Activated CD8-positive, alpha-beta memory T cell treated with anti-CD3 and anti-CD28 coated beads, Interleukin-2, amount 50 U/mL, for 1 hour (primary cell): ENCODE results near the gene BCAS3.

Source experiments
- DNase-seq: peaks from one replicate; pipeline ENCODE4 v3.0.0-alpha.2; 2020; ENCODE audit errors: extremely low read depth

The BCAS3 gene

GRCh38 chr17:61397086-61397842, 719.6 kb downstream of the BCAS3 start:
- no peak for DNase-seq

DNA sequence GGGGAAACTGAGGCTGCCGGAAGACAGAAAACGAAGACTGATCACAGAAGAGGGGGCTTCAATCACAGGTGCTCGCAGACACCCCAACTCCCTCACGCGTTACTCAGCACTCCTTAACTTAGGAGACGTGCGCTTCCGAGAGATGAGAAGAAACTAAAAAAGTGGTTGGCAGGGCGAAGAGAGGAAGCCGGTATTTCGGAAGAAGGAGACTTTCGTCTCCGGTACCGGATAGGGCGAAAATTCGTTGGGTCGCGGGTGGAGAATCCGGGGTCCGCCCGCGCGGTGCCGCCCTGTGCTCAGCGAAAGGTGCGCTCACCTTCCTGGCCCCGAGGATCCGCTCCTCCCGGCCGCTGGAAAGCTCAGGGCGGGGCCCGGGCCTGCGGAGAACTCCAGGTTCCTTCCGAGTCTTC, 721.1 kb downstream of the BCAS3 start:
- no peak for DNase-seq

DNA sequence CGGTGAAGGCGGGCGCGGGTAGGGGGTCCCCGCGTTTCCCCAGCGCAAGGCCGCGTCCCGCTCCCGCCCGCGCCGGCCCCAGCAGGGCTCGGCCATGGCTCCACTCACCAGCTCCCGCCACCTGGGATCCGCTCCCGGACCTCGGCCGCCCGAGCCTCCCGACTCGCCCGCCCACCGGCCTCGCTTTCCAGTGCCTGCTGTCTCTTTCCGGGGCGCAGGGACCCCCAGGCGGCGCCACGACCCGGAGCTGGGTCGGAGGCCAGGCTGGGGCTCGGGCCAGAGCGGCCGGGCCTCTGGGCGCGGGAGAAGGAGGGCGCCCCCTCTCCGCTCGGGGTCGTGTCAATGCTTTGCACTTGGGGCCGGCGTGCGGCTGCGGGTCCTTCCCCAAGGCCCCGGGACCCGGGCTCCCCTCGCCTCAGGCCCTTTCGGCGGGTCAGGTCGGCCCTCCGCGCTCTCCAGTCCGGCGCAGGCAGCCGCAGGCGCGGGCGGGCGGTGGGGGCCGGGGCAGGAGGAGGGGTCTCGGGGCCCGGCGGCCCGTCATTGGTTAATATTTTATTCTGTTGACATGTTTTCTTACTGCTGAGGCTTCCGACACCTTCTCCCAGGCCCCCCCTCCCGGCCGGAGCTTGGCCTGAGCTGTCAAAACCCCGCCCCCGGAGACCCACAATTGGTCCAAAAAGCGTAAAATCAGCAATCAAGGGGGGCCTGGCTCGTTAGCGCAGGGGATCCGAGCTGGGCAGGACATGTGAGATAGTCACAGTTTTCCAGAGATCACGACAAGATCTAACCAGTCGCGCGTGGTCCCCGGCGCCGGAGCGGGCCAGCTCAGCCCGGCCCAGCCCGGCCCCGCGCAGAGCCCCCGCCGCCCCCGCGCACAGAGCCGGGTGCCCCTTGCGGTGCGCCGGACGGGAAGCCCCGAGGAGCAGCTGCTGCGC, 721.7 kb downstream of the BCAS3 start, which contains the start of gene TBX2:
Gene TBX2 (plus strand): TSS at position 713 of the 935 bp plus-strand sequence. CDS start 334 bp downstream, outside the sequence.
- DNase-seq = no peak

GRCh38 chr17:61400066-61400716, 722.5 kb downstream of the BCAS3 start:
- no peak for DNase-seq

DNA sequence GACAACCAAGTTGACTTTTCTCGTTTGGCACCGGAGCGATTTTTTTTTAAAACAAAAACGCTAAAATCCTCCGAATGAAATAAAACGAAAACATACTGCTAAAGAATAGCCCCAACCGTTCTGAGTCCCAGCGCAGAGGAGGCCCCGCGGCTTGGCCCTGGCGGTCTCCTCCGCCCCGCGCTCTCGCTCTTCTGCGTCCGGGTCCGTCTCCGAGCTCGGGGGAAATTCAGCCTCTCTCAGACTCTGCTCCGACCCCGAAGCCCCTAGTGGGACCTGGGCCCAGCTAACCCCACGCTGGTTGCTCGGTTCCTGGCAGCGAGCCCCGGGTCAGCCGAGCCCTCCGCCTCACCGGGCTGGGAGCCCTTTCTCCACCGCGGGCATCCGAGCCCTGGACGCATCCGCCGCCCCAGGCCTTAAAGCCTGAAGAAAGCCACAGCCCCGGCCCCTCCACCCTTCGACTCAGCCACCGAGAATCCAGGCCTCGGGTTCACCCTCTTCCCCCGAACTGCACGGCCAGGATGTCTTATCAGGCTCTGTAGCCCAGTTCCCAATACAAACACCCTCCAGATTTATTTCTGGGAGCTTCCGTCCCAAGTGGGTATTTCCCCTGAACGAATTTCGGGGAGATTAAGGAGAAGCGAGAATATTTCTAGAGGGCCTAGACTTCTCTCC, 723.2 kb downstream of the BCAS3 start:
- DNase-seq = no peak

- no peak for DNase-seq
These were observed 723.9 kb downstream of the BCAS3 start for GRCh38 chr17:61401389-61402072.

DNA sequence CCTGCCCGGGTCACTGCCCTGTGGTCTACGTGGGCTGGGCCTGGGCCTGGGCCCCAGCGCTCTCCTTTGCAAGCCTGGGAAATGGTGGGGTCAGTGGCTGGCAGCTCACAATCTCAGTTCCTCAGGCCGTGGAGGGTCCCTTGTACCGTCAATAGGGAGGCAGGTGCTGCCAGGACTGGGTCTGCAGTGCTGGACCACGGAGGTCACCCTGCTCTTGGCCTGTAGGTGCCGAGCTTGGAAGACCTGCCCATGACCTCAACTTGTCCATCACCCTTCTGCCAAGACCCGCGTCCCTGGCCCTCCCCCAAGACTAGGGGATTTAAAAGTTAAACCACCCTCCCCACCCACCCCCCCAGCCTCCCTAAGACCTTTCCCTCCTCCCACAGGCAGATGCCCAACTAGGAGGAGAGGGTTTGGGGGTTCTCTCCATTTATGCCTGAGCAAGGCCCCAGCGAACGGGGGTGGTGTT, 724.5 kb downstream of the BCAS3 start:
- no peak for DNase-seq

GRCh38 chr17:61402978-61403800, 725.5 kb downstream of the BCAS3 start:
- DNase-seq = no peak

GRCh38 chr17:61403801-61404662, 726.4 kb downstream of the BCAS3 start:
- DNase-seq = no peak

- DNase-seq = no peak
These were observed 726.9 kb downstream of the BCAS3 start for GRCh38 chr17:61404663-61404912.

DNA sequence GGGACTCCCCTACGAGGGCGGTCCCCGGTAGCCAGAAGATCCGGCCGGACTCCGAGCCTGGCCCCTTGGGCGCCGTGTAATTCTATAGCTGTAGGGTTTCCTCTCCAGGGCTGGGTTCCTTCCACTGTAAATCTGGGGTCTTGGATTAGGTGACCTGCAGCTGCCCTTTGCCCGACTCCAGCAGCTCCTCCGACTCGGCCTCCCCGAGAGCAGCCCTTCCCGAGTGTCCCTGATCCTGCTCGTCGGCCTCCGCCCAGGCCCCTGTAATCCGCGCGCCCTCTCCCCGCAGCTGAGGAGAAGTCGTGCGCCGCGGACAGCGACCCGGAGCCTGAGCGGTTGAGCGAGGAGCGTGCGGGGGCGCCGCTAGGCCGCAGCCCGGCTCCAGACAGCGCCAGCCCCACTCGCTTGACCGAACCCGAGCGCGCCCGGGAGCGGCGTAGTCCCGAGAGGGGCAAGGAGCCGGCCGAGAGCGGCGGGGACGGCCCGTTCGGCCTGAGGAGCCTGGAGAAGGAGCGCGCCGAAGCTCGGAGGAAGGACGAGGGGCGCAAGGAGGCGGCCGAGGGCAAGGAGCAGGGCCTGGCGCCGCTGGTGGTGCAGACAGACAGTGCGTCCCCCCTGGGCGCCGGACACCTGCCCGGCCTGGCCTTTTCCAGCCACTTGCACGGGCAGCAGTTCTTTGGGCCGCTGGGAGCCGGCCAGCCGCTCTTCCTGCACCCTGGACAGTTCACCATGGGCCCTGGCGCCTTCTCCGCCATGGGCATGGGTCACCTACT, 727.4 kb downstream of the BCAS3 start:
- DNase-seq = no peak

- no peak for DNase-seq
These were observed 728.3 kb downstream of the BCAS3 start for GRCh38 chr17:61405686-61406536.

DNA sequence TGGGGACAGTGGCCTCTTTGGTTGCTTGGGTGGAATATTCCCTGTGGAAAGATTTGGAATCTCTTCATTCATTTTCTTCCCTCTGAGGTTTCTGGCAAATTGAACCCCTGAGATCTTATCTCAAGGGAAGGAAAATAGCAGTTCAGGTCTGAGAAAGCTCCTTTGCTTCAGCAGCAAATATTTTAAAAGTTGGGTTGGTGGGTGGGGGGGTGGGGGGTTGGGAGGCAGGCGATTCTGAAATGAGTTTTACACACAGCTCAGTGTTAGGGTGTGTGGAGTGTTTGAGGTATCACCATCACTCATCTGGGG, 728.8 kb downstream of the BCAS3 start:
- DNase-seq = no peak

- no peak for DNase-seq
These were observed 729.6 kb downstream of the BCAS3 start for GRCh38 chr17:61406971-61407911.

DNA sequence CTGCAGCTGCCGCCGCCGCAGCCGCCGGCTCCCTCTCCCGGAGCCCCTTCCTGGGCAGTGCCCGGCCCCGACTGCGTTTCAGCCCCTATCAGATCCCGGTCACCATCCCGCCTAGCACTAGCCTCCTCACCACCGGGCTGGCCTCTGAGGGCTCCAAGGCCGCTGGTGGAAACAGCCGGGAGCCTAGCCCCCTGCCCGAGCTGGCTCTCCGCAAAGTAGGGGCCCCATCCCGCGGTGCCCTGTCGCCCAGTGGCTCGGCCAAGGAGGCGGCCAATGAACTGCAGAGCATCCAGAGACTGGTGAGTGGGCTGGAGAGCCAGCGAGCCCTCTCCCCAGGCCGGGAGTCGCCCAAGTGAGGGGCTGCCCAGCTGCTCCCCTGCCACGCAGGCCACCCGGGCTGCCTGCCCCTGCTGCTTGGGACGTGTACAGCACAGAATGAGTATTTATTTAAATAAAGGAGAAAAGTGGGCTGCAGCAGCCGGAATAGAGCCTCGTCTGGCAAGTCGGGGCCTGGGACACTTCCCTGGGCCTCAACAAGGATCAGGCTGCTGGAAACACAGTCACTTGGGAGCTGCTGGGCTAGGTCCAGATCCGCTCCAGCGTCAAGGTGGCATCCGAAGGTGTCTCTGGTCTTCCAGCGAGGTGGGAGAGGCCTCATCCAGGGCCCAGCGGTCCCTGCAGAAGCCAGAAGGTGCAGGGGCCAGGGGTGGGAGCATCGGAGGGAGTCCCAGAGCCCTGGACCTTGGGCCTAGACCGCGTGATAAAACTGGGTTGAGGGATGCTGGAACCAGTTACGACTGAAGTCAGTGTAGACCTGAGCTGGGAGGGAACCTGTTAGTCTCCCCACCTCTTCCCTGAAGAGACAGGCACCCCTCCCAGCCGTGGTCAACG, 730.7 kb downstream of the BCAS3 start:
- DNase-seq = no peak
